ENCODE data around the gene COA1.

GRCh38 chr7:43769791-43770465 is 40.6 kb upstream of the COA1 start:
- TF ChIP-seq EZH2 (IDR thresholded peaks at IDR 0.05) (no peak), POLR2AphosphoS5 (IDR thresholded peaks at IDR 0.05; ENCODE audit: borderline replicate concordance, low read depth, low read length) (no peak)

Measured in SK-N-MC (cell line).